Cerebellar nuclear complex (tissue), 1 donor: ENCODE results near the gene EPB41L4A.

Experiments used
- DNase-seq, 2 experiments: peaks; one replicate each; lab custom pipeline; 2025; lab: John Stamatoyannopoulos, UW

The EPB41L4A gene

GRCh38 chr5:112154940-112155686, 264.0 kb downstream of the EPB41L4A start:
- DNase-seq, result no peak

GRCh38 chr5:112149727-112150126, 269.4 kb downstream of the EPB41L4A start:
- no peak for DNase-seq

GRCh38 chr5:112146323-112147226, 272.5 kb downstream of the EPB41L4A start:
- peak in 1 of 2 experiments; percentile 89 for DNase-seq

GRCh38 chr5:112143690-112144089, 275.4 kb downstream of the EPB41L4A start:
- no peak for DNase-seq

GRCh38 chr5:112142769-112143270, 276.3 kb downstream of the EPB41L4A start:
- DNase-seq, result no peak

GRCh38 chr5:112141582-112141981, 277.5 kb downstream of the EPB41L4A start:
- no peak for DNase-seq

- no peak for DNase-seq
Observed at GRCh38 chr5:112138526-112138925, 280.6 kb downstream of the EPB41L4A start.

GRCh38 chr5:112136773-112137172, 282.3 kb downstream of the EPB41L4A start:
- no peak for DNase-seq

GRCh38 chr5:112127861-112128260, 291.2 kb downstream of the EPB41L4A start:
- peak; percentile 55 to 83 for DNase-seq

- DNase-seq, result no peak
Observed at GRCh38 chr5:112126982-112127381, 292.1 kb downstream of the EPB41L4A start.

GRCh38 chr5:112125903-112126302, 293.2 kb downstream of the EPB41L4A start:
- peak; percentile 42 to 85 for DNase-seq

- DNase-seq, result peak; percentile 69 to 84
Observed at GRCh38 chr5:112124788-112125187, 294.3 kb downstream of the EPB41L4A start.

GRCh38 chr5:112123086-112123485, 296.0 kb downstream of the EPB41L4A start:
- no peak for DNase-seq

GRCh38 chr5:112122353-112122752, 296.7 kb downstream of the EPB41L4A start:
- DNase-seq, result no peak

GRCh38 chr5:112121258-112121657, 297.8 kb downstream of the EPB41L4A start:
- DNase-seq, result no peak

GRCh38 chr5:112119969-112120368, 299.1 kb downstream of the EPB41L4A start:
- no peak for DNase-seq

GRCh38 chr5:112119508-112119907, 299.6 kb downstream of the EPB41L4A start:
- DNase-seq, result no peak

GRCh38 chr5:112117551-112117950, 301.5 kb downstream of the EPB41L4A start:
- DNase-seq, result no peak

GRCh38 chr5:112116371-112116770, 302.7 kb downstream of the EPB41L4A start:
- no peak for DNase-seq

- no peak for DNase-seq
Observed at GRCh38 chr5:112113565-112113964, 305.5 kb downstream of the EPB41L4A start.
